ENCODE data around the gene TMCO4.
A peak's percentile ranks its signal among the peaks of the same experiment; 100 is the strongest.
"Not testable (repeated sequence)": the region's sequence is repeated elsewhere in the genome, so short reads cannot be mapped to it uniquely, and the experiment has no call there.

The TMCO4 gene

GRCh38 chr1:19645411-19646251 is 154.1 kb downstream of the TMCO4 start:
- no peak for DNase-seq
- TF ChIP-seq POLR2A (IDR thresholded peaks at IDR 0.05; ENCODE audit: low read length) (no peak), GATA1 (IDR thresholded peaks at IDR 0.05; ENCODE audit: low read depth, low read length) (no peak)

GRCh38 chr1:19644681-19645410 is 154.9 kb downstream of the TMCO4 start:
- no peak for DNase-seq
- TF ChIP-seq GATA1 (IDR thresholded peaks at IDR 0.05; ENCODE audit: low read depth, low read length): no peak
- TF ChIP-seq POLR2A (IDR thresholded peaks at IDR 0.05; ENCODE audit: low read length): no peak

- no peak for DNase-seq
- TF ChIP-seq GATA1 (IDR thresholded peaks at IDR 0.05; ENCODE audit: low read depth, low read length) (no peak), POLR2A (IDR thresholded peaks at IDR 0.05; ENCODE audit: low read length) (no peak)
Measured at GRCh38 chr1:19644395-19644680, 155.4 kb downstream of the TMCO4 start.

GRCh38 chr1:19643602-19644394 is 155.9 kb downstream of the TMCO4 start, which contains the start of gene NBL1:
NBL1 (plus strand) TSS chr1:19644311; CDS start chr1:19655031, 10,720 bp downstream.
- DNase-seq: peak; percentile 48 to 51
- peak; percentile 29 for TF ChIP-seq POLR2A (IDR thresholded peaks at IDR 0.05; ENCODE audit: low read length)
- TF ChIP-seq GATA1 (IDR thresholded peaks at IDR 0.05; ENCODE audit: low read depth, low read length): no peak

- DNase-seq: no peak
- no peak for TF ChIP-seq POLR2A (IDR thresholded peaks at IDR 0.05; ENCODE audit: low read length)
- TF ChIP-seq GATA1 (IDR thresholded peaks at IDR 0.05; ENCODE audit: low read depth, low read length): no peak
Measured at GRCh38 chr1:19643121-19643520, 156.6 kb downstream of the TMCO4 start.

GRCh38 chr1:19640363-19641316 is 159.1 kb downstream of the TMCO4 start:
- TF ChIP-seq GATA1 (IDR thresholded peaks at IDR 0.05; ENCODE audit: low read depth, low read length) (no peak), POLR2A (IDR thresholded peaks at IDR 0.05; ENCODE audit: low read length) (no peak)
- no peak for DNase-seq

GRCh38 chr1:19639999-19640362 is 159.7 kb downstream of the TMCO4 start:
- TF ChIP-seq GATA1 (IDR thresholded peaks at IDR 0.05; ENCODE audit: low read depth, low read length) (no peak), POLR2A (IDR thresholded peaks at IDR 0.05; ENCODE audit: low read length) (no peak)
- DNase-seq: no peak

GRCh38 chr1:19639228-19639627 is 160.5 kb downstream of the TMCO4 start:
- DNase-seq: not testable (repeated sequence)

- no peak for DNase-seq
- TF ChIP-seq POLR2A (IDR thresholded peaks at IDR 0.05; ENCODE audit: low read length): no peak
- TF ChIP-seq GATA1 (IDR thresholded peaks at IDR 0.05; ENCODE audit: low read depth, low read length): no peak
Measured at GRCh38 chr1:19637606-19638005, 162.1 kb downstream of the TMCO4 start.

GRCh38 chr1:19636749-19637148 is 163.0 kb downstream of the TMCO4 start:
- not testable (repeated sequence) for DNase-seq

GRCh38 chr1:19636065-19636464 is 163.7 kb downstream of the TMCO4 start:
- no peak for TF ChIP-seq POLR2A (IDR thresholded peaks at IDR 0.05; ENCODE audit: low read length)
- TF ChIP-seq GATA1 (IDR thresholded peaks at IDR 0.05; ENCODE audit: low read depth, low read length): no peak
- DNase-seq: no peak

- no peak for DNase-seq
- TF ChIP-seq GATA1 (IDR thresholded peaks at IDR 0.05; ENCODE audit: low read depth, low read length): no peak
- no peak for TF ChIP-seq POLR2A (IDR thresholded peaks at IDR 0.05; ENCODE audit: low read length)
Measured at GRCh38 chr1:19635646-19636045, 164.1 kb downstream of the TMCO4 start.

GRCh38 chr1:19635064-19635463 is 164.7 kb downstream of the TMCO4 start:
- not testable (repeated sequence) for DNase-seq

Data from erythroblast (primary cell).